Keratinocyte (primary cell): ENCODE measurements around the gene FCER2.

ENCODE experiments used
- CTCF ChIP-seq, 3 experiments: IDR thresholded peaks in 1 of 3; conservative IDR thresholded peaks in 1 of 3; optimal IDR thresholded peaks in 1 of 3; 2 replicates in 2 of 3; 3 replicates in 1 of 3; pipeline versions ENCODE3 to v1.5.1; 2011; ENCODE audit warnings: low read length in 3 of 3, mild to moderate bottlenecking in 3 of 3, moderate library complexity in 2 of 3, control low read depth in 1 of 3, inconsistent platforms in 1 of 3; ENCODE audit not compliant: insufficient read depth in 2 of 3; ENCODE audit errors: extremely low read depth in 1 of 3
- EZH2 ChIP-seq: IDR thresholded peaks from one replicate; pipeline ENCODE4 v1.6.1; 2012; ENCODE audit warnings: inconsistent platforms, mild to moderate bottlenecking, low read length, moderate library complexity

GRCh38 chr19:7668842-7669241 is 33.1 kb downstream of the FCER2 start, which contains the start of gene RETN:
- TF ChIP-seq CTCF (optimal IDR thresholded peaks at IDR 0.05 in 1 of 3, IDR thresholded peaks at IDR 0.05 in 1 of 3, conservative IDR thresholded peaks at IDR 0.05 in 1 of 3; ENCODE audit: extremely low read depth in 1 of 3, insufficient read depth in 2 of 3, low read length in 3 of 3) = no peak
- no peak for TF ChIP-seq EZH2
